Smooth muscle cell of the brain vasculature (primary cell): ENCODE results near the gene FAM193B.
"Not testable (repeated sequence)": the region's sequence is repeated elsewhere in the genome, so short reads cannot be mapped to it uniquely, and the experiment has no call there.

Experiments used
- DNase-seq: peaks from one replicate; pipeline ENCODE4 v3.0.0-alpha.2; 2012; ENCODE audit warnings: low read depth, low spot score

The FAM193B gene

DNA sequence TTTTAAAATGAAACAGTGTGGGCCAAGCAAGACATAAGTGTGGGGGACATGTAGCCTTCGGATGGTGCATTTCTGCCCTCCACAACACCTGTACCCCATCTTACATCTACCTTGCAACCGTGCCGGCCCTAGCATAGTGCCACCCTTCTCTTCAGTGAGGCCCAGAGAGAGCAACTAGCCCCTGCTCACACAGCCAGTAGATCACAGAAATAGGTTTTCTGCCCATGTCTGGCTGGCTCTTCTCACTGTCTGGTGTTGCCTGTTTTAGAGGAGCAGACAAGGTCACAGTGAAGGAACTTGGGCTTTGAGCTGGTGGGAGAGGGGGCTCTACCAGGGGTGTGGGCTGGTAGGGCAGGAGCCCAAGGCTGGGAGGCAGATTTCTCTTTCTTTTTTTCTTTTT lies 68.1 kb downstream of the FAM193B start:
- no peak for DNase-seq

DNA sequence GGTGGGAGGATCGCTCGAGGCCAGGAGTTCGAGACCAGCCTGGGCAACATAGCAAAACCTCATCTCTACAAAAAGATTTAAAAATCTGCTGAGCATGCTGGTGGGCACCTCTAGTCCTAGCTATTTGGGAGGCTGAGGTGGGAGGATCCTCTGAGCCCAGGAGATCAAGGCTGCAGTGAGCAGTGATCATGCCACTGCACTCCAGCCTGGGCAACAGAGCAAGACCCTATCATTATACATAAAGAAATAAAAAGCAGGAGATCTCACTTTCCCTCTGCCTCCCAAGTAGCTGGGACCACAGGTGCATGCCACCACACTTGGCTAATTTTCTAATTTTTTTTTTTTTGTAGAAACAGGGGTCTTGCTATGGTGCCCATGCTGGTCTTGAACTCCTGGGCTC lies 68.6 kb downstream of the FAM193B start:
- DNase-seq, result not testable (repeated sequence)

DNA sequence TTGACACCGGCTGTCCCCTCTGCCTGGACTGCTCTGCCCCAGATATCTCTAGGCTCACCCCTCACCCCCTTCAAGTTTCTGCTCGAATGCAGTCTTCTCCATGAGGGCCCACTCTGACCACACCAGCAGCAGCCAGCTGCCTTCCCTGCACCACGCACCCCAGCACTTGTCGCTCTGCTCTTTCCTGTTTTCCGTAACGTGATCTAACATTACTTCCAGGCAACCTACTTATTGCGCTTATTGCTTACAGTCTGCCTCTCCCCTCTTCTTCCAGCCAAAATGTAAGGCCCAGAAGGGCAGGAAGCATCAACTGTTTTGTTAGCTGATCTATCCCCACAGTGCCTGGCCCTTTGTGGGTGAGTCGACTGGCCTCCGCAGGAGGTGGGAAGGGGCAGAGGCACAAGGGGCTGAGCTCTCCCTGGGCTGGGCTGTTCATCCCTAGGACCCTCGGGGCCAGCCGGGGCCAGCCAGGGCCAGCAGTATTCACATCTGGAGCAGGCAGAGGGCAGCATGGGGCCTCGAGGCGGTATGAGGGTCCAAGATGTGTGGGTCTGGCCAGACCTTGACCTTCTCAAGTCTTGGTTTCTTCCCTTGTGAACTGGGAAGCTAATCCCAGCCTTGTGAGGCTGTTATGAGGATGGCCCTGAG lies 69.3 kb downstream of the FAM193B start:
- no peak for DNase-seq

DNA sequence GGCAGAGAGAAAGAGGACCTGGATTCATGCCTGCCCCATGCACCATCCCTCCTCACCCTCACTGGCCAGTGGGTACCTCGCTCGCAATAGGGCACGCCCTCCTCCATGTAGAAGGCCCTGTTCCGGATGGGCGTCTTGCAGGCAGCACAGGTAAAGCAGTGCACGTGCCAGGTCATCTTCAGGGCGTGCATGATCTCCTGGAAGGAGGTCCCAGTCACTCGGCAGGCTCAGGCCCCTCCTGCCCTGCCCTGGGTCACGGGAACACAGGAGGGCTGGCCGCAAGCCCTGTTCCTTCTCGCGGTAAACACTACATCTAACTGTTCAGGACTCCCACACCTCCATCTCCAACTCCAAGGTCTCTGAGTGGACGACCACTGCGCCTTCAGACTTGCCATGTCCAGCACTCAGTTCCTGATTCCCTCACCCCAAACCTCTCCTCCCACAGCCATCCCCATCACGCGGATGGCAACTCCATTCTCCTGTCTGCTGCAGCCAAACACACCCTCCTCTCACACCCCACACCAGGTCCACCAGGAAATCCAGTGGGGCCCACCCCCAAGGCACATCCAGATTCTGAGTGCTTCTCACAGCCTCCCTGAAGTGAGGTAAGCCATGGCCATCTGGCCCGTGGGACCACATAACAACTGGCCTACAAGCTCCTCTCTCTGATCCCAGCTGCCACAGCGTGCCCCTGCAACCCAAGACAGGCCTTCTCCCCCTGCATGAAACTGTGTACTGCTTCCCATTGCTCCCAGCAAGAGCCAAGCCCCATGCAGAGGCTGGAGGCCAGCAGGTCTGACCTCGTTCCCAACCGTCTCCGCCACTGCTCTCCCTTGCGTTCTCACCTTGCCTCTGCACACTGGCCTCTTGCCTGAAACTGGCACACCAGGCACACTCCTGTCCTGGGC lies 70.1 kb downstream of the FAM193B start:
- DNase-seq, result no peak

DNA sequence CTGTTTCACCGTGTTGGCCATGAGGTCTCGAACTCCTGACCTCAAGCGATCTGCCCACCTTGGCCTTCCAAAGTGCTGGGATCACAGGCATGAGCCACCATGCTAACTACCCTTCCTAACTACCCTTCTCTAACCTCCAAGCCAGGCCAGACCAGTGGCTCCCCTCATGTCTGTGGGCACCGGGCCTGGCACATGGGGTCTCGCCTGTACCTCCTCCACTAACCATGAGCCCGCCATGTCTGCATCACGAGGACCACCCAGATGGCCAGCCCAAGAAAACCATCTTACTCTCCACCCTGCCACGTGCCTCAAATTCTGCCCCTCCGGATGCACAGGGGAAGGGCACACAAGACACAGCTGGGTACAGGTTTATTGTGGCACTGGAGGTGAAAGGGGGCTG lies 71.3 kb downstream of the FAM193B start:
- DNase-seq, result no peak

DNA sequence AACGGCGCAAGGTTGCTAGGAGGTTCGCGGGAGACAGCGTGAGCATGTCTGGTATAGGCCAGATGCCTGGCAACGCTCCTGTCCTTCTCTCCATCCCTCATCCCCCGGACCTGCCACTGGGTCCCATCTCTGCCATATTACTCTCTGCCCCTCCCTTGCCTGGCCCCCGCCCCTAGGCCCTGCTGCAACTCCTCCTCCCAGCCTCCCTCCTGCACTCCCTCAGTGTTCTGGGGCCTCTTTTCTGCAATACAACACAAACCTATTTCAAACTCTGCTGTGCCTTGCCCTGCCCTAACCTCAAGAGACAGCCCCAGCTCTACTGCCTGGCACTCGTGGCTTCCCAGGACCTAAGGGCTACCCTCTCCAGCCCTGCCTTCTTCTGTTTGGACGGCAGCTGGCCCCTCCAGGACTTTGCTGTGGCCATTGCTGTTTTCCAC lies 72.0 kb downstream of the FAM193B start:
- no peak for DNase-seq

DNA sequence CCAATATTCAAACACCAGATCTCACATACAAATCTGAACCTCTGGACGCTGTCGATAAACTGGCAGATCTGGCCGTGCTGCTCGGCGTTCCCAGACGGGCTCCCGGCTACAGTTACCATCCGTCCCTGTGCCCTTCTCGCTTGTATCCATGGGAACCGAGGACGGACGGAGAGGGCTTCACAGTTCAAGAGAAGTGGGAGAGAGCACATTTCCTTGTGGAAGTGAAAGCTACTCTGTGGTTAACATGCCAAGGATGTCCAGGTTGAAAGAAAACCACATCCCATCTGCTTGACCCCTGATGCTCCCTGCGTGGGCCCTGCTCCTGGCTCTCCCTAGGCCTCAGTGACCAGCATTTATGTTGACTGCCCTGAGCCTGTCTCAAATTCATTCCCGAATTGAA lies 74.6 kb downstream of the FAM193B start:
- DNase-seq, result no peak

DNA sequence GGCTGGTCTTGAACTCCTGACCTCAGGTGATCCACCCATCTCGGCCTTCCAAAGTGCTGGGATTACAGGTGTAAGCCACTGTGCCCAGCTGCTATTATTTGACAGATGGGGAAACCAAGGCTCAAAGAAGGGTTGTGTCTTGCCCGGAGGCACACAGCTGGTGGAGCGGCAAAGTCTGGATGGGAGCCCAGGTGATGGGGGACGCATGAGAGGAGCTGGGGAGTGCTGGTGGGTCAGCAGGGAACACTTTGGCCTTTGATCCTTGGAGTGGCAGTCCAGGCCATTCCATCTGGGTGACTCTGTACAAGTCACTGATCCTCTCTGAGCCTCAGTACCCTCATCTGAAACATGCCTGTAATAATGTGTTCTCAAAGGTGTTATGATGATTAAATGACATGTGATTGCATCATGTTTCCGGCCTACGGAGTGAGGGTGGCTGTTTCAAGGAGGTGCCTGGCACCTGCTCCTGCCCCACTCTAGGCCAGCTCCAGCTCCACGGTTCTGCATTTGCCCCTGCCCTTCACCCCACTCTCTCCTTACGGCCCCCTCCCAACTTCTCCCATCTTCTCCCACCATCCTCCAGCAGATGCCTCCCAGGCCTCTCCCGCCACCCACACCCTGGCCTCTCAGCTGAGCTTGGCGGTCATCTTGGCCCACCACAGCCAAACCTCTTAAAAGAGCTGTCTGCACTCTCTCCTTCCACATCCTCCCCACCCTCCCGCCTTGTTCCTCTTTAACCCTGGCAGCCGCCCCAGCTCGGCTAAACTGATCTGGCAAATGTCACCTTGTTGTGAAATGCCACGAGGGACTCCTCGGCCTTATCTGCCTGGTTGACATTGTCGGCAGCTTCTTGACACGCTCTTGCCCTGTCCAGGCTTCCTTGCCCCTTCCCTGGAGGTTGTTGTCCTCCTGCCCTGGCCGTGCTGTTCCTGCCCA lies 75.4 kb downstream of the FAM193B start:
- no peak for DNase-seq

DNA sequence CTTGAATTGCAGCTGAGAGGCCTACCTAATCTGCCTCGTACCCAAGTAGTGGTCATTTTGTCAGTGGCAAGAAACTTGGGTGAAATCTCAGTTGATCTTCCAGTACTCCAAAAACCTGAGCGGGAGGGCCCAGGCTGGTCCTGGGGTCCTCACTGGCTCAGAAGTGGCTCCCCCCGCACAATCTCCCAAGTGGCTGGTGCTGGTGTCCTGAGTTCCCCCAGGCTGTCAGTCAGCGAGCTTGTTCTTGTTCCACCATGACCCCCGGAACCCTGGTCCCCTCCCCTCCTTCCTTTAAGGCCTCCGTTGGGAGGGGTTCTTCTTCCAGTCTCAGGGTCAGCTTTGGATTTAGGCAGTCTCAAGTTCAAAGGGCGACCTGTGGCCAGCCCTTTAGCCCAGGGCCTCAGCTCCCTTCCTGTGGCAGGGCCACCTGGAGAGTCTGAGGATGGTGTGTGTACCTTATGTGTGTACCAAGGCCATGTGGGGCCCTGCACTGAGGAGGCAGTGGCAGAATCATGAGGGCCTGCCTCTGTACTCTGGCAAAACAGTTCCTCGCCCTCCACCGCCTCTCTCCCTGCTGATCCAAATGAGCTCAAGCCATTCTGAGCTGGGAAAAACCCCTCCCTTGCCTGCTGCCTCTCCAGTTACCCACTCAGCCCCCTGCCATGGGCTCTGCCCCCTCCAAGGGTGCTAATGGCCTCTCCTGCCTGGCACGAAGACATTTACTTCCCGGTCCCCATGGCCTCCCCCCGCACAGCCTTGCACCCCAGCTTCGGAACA lies 76.5 kb downstream of the FAM193B start:
- no peak for DNase-seq

DNA sequence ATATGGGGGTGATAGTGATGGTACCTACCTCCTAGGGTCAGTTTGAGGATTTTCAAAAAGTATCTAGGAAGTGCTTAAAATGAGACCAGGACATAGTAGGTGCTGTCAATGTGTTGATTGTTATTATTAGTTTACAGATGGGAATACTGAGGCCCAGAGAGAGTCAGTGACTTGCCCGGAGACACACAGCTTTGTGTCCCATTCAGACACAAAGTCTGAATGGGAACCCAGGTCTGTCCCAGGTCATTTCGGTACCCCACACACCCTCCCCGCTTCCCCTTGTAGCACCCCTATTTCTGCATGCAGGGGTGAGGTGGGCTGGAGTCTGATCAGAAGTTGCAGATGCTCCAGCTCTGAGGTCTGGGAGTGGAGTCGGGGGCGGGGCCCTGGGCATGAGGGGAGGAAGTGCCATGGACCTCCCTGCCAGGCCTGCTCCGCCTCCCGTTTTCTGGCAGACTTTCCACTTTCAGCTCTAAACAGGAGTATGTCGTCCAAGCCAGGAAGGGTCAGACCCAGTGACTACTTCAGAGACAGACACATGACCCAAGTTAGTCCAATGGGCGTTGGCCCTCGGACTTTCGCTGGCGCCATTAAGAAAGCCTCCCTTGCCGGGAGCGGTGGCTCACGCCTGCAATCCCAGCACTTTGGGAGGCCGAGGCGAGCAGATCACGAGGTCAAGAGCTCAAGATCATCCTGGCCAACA lies 77.7 kb downstream of the FAM193B start:
- no peak for DNase-seq

DNA sequence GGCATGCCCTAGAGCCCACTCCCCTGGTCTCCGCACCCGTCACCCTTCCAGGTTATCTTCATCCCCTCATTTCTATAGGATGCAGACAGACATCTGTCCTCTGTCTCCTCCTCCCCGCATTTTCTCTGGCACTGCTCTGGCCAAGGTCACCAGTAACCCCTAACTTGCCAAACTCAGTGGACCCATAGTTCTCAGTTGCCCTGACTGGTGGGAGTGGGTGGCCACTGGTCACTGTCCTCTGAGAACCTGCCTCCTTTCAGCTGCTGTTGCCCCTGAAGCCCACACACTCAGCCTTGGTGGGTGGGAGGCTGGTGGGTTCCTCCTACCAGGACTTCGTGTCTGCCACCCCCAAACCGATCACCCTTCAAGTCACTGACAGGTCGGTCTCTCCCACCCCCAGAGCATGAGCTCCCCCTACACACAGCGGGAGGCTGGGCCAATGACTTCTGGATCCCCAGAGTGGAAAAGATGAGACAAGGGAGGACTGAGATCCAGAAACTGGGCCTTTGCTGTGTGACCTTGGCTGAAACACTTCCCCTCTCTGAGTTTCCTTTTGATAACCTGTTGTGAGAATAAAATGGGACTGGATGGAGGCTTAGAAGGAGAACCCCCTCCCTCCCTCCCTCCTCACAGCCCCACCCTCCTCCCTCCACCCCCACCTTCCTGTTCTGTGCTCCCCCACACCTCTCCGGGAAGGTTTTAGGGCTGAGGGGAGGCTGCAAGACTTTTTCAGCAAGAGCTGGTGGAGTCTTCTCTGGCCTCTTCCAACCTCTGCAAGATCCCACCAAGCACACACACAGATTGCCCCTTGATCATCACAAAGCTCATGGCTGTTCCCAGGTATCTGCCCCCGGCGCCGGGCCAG lies 78.6 kb downstream of the FAM193B start:
- DNase-seq, result no peak

DNA sequence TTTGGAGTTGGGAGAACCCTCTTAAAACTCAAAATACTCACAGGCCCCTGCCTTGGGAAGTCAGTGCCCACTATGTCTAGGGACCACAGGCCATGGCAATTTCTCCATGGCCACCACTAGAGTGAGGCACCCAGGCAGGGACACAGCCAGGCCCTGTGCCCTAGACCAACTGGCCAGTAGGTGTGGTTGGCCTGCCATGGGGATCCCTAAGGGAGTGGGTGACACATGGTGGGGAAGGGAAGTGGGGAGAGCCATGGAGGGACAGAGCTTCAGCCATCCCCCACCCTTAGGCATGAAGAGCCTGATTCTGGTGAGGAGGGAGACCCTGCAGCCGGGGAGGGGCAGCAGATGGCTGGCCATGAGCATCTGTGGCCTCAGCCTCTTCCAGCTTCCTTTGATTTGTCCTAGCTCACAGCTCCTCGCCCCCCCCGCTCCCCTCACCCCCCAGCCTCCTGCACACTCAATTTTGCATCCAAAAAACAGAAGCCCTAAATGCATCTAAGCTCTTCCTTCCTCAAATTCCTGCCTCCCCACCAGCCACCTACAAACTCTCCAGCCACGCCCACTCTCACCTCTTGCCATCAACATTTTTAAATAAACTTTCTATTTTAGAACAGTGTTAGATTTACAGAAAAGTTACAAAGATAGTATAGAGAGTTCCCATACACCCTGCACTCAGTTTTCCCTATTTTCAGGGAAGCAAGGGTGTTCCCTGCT lies 79.4 kb downstream of the FAM193B start:
- no peak for DNase-seq

DNA sequence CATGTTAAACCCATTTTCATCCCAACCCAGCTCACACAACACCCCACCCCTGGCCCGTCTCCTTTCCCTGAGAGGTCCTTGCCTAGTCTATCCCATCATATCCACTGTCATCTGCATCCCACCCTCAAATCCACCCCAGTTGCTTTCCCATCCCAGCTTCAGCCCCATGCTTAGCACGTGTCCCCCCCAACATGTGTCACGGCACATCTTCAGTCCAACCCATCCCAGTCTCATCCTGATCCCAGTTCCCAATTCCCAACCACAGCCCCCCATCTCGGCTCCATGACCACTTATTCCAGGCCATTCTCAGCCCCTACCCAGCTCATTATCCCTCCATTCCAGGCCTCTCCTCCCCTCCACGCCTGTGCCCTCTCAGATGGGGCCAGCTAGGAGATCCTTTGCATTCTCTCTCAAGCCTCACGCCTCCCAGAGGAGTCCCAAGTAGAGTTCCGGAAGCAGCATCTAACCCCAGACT lies 80.3 kb downstream of the FAM193B start:
- no peak for DNase-seq

DNA sequence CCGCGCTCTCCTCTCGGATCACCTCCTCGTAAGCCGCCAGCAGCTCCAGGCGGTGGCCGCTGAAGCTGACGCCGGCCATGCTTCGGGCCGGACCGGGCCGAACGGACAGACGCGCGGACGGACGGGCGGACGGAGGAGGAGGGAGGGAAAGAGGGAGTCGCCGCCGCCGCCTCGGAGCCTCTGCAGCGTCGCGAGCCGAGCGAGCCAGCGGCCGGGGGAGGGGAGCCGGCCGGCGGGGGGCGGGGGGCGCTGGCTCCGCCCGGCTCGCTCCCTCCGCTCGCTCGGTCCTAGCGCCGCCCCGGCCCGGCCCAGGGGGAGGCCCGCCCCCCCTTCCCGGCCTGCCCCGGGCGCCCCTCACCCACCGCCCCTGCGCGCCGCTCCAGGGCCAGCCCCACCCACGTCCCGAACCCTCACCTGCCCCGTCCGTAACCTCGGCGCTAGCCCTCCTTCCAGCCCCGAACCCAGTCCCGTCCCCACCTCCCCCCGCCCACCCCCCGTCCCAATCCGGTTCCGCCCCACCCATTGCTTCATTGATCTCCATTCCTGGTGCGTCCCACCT lies 80.8 kb downstream of the FAM193B start, which contains the start of gene DBN1:
DBN1 (minus strand) TSS at position 192 of the 559 bp plus-strand sequence; CDS start at position 79, 113 bp downstream.
- DNase-seq, result no peak

DNA sequence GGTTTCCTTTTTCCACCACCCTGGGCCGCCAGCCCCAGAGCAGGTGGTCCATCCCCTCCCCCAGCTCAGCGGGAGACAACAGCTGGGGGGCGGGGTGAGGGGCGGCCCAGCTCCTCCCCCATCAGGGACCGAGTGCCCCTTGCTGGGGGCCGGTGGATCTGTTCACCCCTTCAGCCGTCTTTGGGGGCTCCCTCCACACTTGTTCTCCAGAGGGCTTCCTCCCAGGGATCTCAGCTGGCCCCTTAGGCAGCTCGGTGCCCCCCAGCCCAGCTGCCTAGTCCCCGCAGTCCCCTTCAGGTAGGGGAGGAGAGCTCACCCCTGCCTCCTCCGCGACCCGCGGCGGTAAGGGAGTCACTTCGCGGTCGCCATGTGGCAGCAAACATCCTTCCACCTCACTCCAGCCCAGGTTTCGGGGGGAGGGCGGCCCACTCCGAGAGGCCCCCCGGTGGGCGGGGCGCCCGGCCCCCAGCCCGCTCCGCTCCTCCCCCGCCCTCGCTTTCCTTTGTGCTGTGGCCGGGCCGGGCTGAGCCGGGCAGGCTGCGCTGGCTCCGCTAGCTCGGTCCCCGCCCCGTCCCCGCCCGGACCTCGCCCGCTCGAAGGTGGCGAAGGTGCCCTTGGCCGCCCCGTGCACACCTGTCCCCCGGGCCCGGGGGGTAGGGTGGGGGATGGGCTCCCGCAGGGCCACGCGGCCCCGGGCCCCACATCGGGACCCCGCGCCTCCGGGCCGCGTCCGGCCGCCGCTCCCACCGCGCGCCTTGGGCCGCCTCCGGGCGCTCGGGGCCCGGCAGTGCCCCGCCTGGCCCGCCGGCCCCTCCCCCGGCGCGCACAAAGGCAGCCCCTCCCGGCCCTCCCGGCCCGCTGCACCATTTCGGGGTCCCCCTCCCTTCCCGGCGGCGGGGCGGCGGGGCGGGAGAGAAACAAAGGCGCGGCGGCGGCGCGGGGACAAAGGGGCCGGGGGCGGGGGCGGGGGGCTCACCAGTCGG lies 81.6 kb downstream of the FAM193B start:
- no peak for DNase-seq

DNA sequence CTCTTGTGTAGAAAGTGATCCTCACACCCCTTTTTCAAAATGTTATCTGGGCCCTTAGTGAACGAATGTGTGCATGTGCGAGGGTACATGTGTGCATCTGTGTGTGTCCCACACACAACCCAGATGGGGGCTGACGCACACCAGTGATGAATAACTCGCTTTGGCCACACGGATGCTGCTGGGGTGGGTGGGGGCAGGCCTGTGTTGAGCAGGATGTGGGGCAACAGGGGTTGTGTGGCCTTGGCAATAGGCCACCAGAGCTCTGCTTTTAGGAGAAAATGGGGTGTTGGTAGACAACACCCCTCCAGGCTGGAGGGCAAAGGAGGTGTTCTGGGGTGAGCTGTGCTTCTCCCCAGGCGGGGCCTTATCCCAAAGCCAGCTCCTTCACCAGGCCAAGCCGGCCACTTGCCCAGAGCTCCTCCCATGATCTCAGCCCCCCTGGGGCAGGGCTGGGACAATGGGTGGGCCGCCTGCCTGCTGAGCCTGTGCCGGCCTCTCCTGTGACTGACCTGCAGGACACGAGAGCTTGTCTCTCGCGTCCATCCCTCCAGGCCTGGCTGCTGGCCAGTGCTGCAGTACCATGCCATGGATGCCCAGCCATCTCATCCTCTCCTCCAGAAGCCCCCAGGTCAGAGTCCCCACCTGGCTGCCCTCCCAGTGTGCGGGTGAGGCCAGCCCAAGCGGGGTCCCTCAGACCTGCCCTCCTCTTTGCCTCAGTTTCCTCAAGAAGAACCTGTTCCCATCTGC lies 82.6 kb downstream of the FAM193B start:
- DNase-seq, result no peak
